ENCODE results near the gene STX19.

Gene STX19

DNA sequence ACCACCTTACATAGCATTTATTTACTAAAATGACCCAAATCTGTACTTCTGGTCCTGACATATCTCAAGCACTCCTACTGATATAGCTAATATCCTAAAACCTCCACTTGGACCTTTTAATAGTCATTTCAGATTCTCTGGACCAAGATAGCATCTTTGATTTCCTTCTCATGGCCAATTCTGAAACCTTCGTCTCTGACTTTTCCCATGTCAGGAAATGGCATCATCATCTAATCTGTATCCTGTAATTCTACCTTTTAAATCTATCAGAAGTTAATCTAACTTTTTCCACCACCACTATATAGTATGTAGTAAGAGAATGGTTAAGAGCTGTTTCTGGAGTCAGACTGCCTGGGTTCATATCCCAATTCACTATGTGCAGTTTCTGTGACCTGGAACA lies 16.2 kb downstream of the STX19 start:
- H3F3A ChIP-seq (ENCODE audit: control insufficient read depth, insufficient read depth), result no peaks in the 10 kb centered on the region
- 0 out of 2 replicates have a peak, but pooled peaks cover 4% of the 10 kb centered on the region for H3K4me1 ChIP-seq (ENCODE audit: control insufficient read depth, low read length)
- no peaks in the 10 kb centered on the region for H3K36me3 ChIP-seq (ENCODE audit: control insufficient read depth, low read length)
- H4K20me1 ChIP-seq (ENCODE audit: control insufficient read depth, insufficient read depth, low read depth, low read length), result no peaks in the 10 kb centered on the region
- no peaks in the 10 kb centered on the region for H3K9me2 ChIP-seq (replicated peaks; ENCODE audit: control insufficient read depth, low read length)
- H3K4me2 ChIP-seq (ENCODE audit: low read length), result no peak overlapping the region
- H3K27me3 ChIP-seq (ENCODE audit: control insufficient read depth, low read length), result no peaks in the 10 kb centered on the region
- H3K79me2 ChIP-seq (ENCODE audit: control insufficient read depth, low read length), result no peaks in the 10 kb centered on the region
- H3K4me3 ChIP-seq (ENCODE audit: low read length), result no peak overlapping the region
- H3K9me3 ChIP-seq (ENCODE audit: control insufficient read depth, insufficient read depth, low read length), result no peaks in the 10 kb centered on the region
- no peak for TF ChIP-seq EZH2phosphoT487 (IDR thresholded peaks at IDR 0.05; ENCODE audit: borderline replicate concordance, low read length)
- TF ChIP-seq, protein P1, sequence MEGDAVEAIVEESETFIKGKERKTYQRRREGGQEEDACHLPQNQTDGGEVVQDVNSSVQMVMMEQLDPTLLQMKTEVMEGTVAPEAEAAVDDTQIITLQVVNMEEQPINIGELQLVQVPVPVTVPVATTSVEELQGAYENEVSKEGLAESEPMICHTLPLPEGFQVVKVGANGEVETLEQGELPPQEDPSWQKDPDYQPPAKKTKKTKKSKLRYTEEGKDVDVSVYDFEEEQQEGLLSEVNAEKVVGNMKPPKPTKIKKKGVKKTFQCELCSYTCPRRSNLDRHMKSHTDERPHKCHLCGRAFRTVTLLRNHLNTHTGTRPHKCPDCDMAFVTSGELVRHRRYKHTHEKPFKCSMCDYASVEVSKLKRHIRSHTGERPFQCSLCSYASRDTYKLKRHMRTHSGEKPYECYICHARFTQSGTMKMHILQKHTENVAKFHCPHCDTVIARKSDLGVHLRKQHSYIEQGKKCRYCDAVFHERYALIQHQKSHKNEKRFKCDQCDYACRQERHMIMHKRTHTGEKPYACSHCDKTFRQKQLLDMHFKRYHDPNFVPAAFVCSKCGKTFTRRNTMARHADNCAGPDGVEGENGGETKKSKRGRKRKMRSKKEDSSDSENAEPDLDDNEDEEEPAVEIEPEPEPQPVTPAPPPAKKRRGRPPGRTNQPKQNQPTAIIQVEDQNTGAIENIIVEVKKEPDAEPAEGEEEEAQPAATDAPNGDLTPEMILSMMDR (IDR thresholded peaks at IDR 0.05; ENCODE audit: low read depth, low read length, poor library complexity, severe bottlenecking), result no peak
- no peak overlapping the region for H3K27ac ChIP-seq (ENCODE audit: low read depth, low read length)

DNA sequence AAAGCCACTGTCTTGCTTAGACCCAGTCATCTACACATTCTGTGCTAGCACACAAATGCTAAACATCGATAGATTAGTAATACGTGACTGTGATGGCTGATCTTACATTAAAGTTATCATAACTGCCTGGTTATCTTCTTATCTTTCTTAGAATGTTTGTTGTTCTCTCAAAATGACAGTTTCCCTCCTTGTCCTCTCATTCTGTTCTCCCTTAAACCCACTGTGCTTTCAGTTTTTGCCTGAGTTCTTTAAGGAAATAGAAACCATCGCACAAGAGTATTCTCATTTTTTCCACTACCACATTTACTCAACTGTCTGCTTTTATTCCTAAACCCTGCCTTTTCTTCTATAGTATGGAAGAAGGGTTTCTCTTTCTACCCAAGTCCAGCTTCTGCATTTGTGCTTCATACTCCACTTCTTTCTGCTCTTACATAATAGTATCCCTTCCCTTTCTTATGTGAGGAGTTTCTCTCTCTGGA lies 17.1 kb downstream of the STX19 start:
- no peaks in the 10 kb centered on the region for H3F3A ChIP-seq (ENCODE audit: control insufficient read depth, insufficient read depth)
- TF ChIP-seq, protein P1 (IDR thresholded peaks at IDR 0.05; ENCODE audit: low read depth, low read length, poor library complexity, severe bottlenecking), result no peak
- H3K4me2 ChIP-seq (ENCODE audit: low read length), result no peak overlapping the region
- no peak overlapping the region for H3K27ac ChIP-seq (ENCODE audit: low read depth, low read length)
- no peaks in the 10 kb centered on the region for H3K9me2 ChIP-seq (replicated peaks; ENCODE audit: control insufficient read depth, low read length)
- no peaks in the 10 kb centered on the region for H3K36me3 ChIP-seq (ENCODE audit: control insufficient read depth, low read length)
- H3K4me1 ChIP-seq (ENCODE audit: control insufficient read depth, low read length), result 0 out of 2 replicates have a peak, but pooled peaks cover 4% of the 10 kb centered on the region
- H4K20me1 ChIP-seq (ENCODE audit: control insufficient read depth, insufficient read depth, low read depth, low read length), result no peaks in the 10 kb centered on the region
- H3K27me3 ChIP-seq (ENCODE audit: control insufficient read depth, low read length), result no peaks in the 10 kb centered on the region
- no peaks in the 10 kb centered on the region for H3K79me2 ChIP-seq (ENCODE audit: control insufficient read depth, low read length)
- H3K4me3 ChIP-seq (ENCODE audit: low read length), result no peak overlapping the region
- H3K9me3 ChIP-seq (ENCODE audit: control insufficient read depth, insufficient read depth, low read length), result no peaks in the 10 kb centered on the region

DNA sequence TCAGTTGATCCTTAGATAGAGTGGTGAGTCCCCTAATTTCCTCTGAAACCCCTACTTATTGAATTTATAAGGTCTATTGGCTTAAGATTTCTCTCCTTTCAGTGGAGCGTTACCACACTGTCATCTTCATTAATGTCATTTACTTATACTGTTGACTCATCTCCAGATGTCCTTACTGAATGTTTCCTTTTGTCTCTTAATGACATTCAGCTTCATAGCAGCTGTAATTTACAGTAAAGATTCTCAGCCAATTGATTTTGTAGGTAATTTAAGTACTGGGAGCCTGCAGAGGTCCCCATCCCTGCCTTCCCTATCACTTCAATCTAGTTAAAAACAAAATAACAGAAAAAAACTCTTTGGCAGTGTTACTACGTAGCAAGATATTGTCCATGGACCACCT lies 18.8 kb downstream of the STX19 start:
- H3K4me1 ChIP-seq (ENCODE audit: control insufficient read depth, low read length), result no peaks in the 10 kb centered on the region
- H3K79me2 ChIP-seq (ENCODE audit: control insufficient read depth, low read length), result no peaks in the 10 kb centered on the region
- H4K20me1 ChIP-seq (ENCODE audit: control insufficient read depth, insufficient read depth, low read depth, low read length), result no peaks in the 10 kb centered on the region
- no peak for TF ChIP-seq EZH2phosphoT487 (IDR thresholded peaks at IDR 0.05; ENCODE audit: borderline replicate concordance, low read length)
- TF ChIP-seq, protein P1 (IDR thresholded peaks at IDR 0.05; ENCODE audit: low read depth, low read length, poor library complexity, severe bottlenecking), result no peak
- no peaks in the 10 kb centered on the region for H3K27me3 ChIP-seq (ENCODE audit: control insufficient read depth, low read length)
- no peak overlapping the region for H3K4me2 ChIP-seq (ENCODE audit: low read length)
- H3K4me3 ChIP-seq (ENCODE audit: low read length), result no peak overlapping the region
- H3K27ac ChIP-seq (ENCODE audit: low read depth, low read length), result no peak overlapping the region
- no peaks in the 10 kb centered on the region for H3K36me3 ChIP-seq (ENCODE audit: control insufficient read depth, low read length)
- no peaks in the 10 kb centered on the region for H3F3A ChIP-seq (ENCODE audit: control insufficient read depth, insufficient read depth)
- no peaks in the 10 kb centered on the region for H3K9me2 ChIP-seq (replicated peaks; ENCODE audit: control insufficient read depth, low read length)
- H3K9me3 ChIP-seq (ENCODE audit: control insufficient read depth, insufficient read depth, low read length), result no peaks in the 10 kb centered on the region
